Karpas-422 (cell line): ENCODE measurements around the gene OGDHL. TPM values are rescaled to one million over a fixed set of nuclear protein-coding genes. Genes with fewer than 3 reads are reported as not detected.

Experiments used
- DNase-seq: peaks from one replicate; pipeline ENCODE4 v3.0.0-alpha.2; 2015
- H2AFZ ChIP-seq: fragments of 200-600 bp; sonication (generic); 2 replicates; pipeline ENCODE4 v1.6.1; 2014; ENCODE audit warnings: antibody characterized with exemption, low read length, mixed read lengths
- H3K27ac ChIP-seq: fragments of 200-600 bp; sonication (generic); 2 replicates; pipeline ENCODE4 v1.5.1; 2014; ENCODE audit warnings: mild to moderate bottlenecking, low read length, moderate library complexity
- H3K27me3 ChIP-seq: fragments of 200-600 bp; sonication (generic); 2 replicates; pipeline ENCODE4 v1.6.1; 2014; ENCODE audit warnings: low read length, mixed read lengths
- H3K36me3 ChIP-seq: fragments of 200-600 bp; sonication (generic); 2 replicates; pipeline ENCODE4 v1.6.1; 2014; ENCODE audit warnings: low read length, mixed read lengths; ENCODE audit not compliant: insufficient read depth
- H3K4me1 ChIP-seq: fragments of 200-600 bp; sonication (generic); 2 replicates; pipeline ENCODE4 v1.6.1; 2014; ENCODE audit warnings: mild to moderate bottlenecking, low read length, mixed read lengths
- H3K4me2 ChIP-seq: fragments of 200-600 bp; sonication (generic); 2 replicates; pipeline ENCODE4 v1.6.1; 2014; ENCODE audit warnings: low read length, low read depth, mild to moderate bottlenecking; ENCODE audit not compliant: poor library complexity, severe bottlenecking
- H3K4me3 ChIP-seq: fragments of 200-600 bp; sonication (generic); 2 replicates; pipeline ENCODE4 v1.5.1; 2014; ENCODE audit warnings: mild to moderate bottlenecking, antibody characterized with exemption, low read length, mixed read lengths
- H3K79me2 ChIP-seq: fragments of 200-600 bp; sonication (generic); 2 replicates; pipeline ENCODE4 v1.6.1; 2014; ENCODE audit warnings: mild to moderate bottlenecking, low read length, mixed read lengths
- H3K9ac ChIP-seq: fragments of 200-600 bp; sonication (generic); 2 replicates; pipeline ENCODE4 v1.6.0; 2014; ENCODE audit warnings: low read length
- H3K9me2 ChIP-seq: fragments of 200-600 bp; sonication (generic), shearing (Covaris generic); replicated peaks from 2 replicates; pipeline ENCODE4 v1.6.0; 2014; ENCODE audit warnings: mild to moderate bottlenecking, low read length, moderate library complexity; ENCODE audit not compliant: insufficient read depth
- H3K9me3 ChIP-seq: fragments of 300-700, 200-600 bp; sonication (generic); 2 replicates; pipeline ENCODE4 v1.6.1; 2014; ENCODE audit warnings: low read length, mixed read lengths
- H4K20me1 ChIP-seq: fragments of 200-600 bp; sonication (generic); 2 replicates; pipeline ENCODE4 v1.6.1; 2014; ENCODE audit warnings: mild to moderate bottlenecking, antibody characterized with exemption, low read length, low read depth; ENCODE audit not compliant: insufficient read depth
- total RNA-seq: library from RNA; depleted of rRNA; stranded (reverse); fragments of >200 nt; shearing (Covaris generic); gene quantifications from 2 replicates; pipeline ENCODE4 v1.2.3, GENCODE V29; 2014; ENCODE audit warnings: low replicate concordance

Gene OGDHL
- total RNA-seq, 1 experiment from 2014 or later: 0.75 TPM

DNA sequence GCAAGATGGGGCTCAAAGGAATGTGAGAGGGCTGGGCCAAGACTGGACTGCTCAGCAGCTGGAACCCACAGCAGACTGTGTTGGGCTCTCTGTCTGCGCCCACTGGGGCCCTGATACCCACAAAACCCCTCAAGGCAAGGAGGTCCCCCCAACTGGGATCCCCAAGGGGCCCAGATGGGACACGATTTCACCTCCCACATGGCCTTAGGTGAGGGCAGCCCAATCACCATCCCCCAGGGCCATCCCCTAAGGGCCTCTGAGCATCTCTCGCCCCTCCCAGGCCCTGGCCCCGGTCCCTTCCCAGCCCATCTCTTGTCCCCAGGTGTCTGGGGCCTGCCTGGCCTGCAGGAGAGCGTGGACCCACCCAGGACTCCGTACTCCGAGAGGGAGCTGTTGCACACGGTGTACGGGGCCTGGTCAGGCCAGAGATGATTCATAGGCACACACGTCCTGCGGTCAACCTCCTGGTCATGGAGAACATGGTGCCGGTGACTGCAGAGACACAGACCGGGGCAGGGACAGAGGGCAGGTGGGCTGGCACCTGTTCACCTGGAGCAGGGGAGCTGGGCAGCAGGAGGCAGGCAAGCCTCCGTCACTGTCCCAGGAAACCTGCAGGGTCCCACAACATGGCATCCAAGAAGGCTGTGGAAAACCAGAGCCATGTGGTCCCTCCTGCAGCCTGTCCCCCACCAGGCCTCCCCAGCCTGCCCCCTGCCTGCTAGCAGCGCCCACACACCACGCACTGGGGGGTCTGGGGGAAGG lies 21.6 kb downstream of the OGDHL start:
- Histone ChIP-seq H4K20me1 (no peaks in the 10 kb centered on the region), H3K27me3 (no peaks in the 10 kb centered on the region), H3K9ac (no peak overlapping the region), H3K27ac (no peak overlapping the region), H3K36me3 (no peaks in the 10 kb centered on the region), H3K4me1 (no peaks in the 10 kb centered on the region), H3K9me3 (no peaks in the 10 kb centered on the region), H2AFZ (no peak overlapping the region), H3K79me2 (no peaks in the 10 kb centered on the region), H3K4me3 (no peak overlapping the region), H3K4me2 (no peak overlapping the region), H3K9me2 (no peaks in the 10 kb centered on the region)
- DNase-seq: no peak

DNA sequence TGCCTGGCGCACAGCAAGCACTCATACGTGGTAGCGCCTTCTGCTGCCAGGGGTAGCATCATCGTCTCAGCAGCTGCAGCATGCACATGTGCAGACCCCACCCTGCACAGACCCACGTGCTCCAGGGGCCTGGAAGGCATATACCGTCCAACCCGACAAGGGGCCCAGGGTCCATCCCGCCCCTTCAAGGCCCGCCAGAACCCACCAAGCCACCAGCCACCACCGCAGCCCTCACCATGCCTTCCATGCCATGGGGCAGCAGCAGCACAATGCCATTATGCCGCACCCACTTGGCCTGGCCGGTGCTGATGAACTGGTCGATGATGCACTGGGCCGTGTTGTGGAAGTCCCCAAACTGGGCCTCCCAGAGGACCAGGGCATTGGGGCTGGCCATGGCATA lies 22.7 kb downstream of the OGDHL start:
- Histone ChIP-seq H3K27me3 (no peaks in the 10 kb centered on the region), H2AFZ (no peak overlapping the region), H3K9me2 (no peaks in the 10 kb centered on the region), H3K4me1 (no peaks in the 10 kb centered on the region), H4K20me1 (no peaks in the 10 kb centered on the region), H3K4me2 (no peak overlapping the region), H3K9me3 (no peaks in the 10 kb centered on the region), H3K9ac (no peak overlapping the region), H3K36me3 (no peaks in the 10 kb centered on the region), H3K27ac (no peak overlapping the region), H3K4me3 (no peak overlapping the region), H3K79me2 (no peaks in the 10 kb centered on the region)
- no peak for DNase-seq

DNA sequence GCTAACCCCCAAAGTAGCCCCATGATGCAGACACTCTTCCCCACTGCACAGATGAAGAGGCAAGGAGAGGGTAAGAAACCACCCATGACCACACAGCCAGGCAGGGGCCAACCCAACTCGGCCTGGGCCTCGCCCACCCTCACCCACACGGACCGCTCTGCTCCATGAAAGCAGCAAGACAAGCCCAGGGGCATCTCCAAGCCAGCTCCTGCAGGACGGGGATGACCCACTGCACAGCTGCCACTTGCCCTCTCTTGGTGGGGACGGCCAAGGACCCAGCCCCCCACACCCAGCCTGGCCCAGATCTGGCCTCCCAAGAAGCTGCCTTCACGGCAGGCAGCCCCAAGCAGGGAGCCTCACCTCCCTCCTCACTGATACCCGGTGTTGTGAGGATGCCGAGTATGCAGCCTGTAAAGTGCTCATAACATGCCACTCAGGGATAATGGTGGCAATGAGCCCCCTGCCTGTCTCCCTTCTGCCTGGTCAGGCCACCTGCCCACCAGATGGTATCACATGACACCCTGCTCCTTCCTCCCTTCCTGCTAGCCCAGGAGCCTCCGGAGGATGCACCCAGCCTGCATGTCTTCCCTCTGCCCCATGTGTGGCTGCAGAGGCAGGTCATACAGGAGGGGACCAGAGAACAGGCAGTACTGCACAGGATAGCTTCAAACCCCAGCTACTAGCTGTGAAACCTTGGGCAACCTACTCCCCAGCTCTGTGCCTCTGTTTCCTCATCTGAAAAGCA lies 23.3 kb downstream of the OGDHL start:
- H3K4me2 ChIP-seq: no peak overlapping the region

DNA sequence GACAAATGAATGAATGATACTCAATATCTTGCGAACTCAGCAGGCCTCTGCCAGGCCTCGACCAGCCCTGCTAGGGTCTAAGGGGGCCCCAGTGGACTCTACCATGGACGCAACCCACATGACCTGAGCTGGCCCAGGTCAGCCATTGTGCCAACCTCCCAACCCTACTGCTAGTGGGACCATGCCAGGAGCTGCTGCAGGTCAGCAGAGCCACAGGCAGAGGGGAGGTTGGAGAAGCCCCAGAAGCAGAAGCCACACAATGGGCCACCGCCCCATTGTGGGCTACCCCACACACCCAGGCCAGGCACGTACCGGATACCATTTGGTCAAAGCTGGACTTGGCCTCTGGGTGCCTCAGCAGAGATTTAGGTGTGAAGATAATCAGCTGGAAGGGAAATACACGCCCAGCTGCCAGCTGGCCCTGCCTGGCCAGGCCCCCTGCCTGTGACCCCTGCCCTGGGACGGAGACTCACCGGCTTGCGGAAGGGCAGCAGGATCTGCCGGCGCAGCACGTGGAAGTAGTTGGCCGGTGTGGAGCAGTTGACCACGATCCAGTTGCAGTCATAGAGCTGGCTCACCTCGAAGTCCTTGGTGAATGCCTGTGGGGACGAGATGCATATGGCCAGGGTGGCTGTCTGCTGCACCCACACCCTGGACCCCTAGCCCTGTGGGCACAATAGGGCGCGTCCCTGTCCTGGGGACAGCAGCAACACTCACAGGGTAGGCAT lies 24.5 kb downstream of the OGDHL start:
- H3K9me2 ChIP-seq: no peaks in the 10 kb centered on the region
- no peak overlapping the region for H3K4me2 ChIP-seq
- H3K9ac ChIP-seq: no peak overlapping the region
- H3K79me2 ChIP-seq: no peaks in the 10 kb centered on the region
- H2AFZ ChIP-seq: no peak overlapping the region
- H3K4me3 ChIP-seq: no peak overlapping the region
- H3K4me1 ChIP-seq: no peaks in the 10 kb centered on the region
- no peak for DNase-seq
- no peaks in the 10 kb centered on the region for H3K9me3 ChIP-seq
- H4K20me1 ChIP-seq: no peaks in the 10 kb centered on the region
- H3K27ac ChIP-seq: no peak overlapping the region
- H3K27me3 ChIP-seq: no peaks in the 10 kb centered on the region
- no peaks in the 10 kb centered on the region for H3K36me3 ChIP-seq

More for the DNA sequence above, 23.3 kb downstream of the OGDHL start:
- Histone ChIP-seq H3K36me3 (no peaks in the 10 kb centered on the region), H3K9ac (no peak overlapping the region), H3K27me3 (no peaks in the 10 kb centered on the region), H3K9me3 (no peaks in the 10 kb centered on the region), H3K9me2 (no peaks in the 10 kb centered on the region), H3K4me1 (no peaks in the 10 kb centered on the region), H2AFZ (no peak overlapping the region), H3K27ac (no peak overlapping the region), H3K79me2 (no peaks in the 10 kb centered on the region), H4K20me1 (no peaks in the 10 kb centered on the region), H3K4me3 (no peak overlapping the region)
- DNase-seq: no peak

DNA sequence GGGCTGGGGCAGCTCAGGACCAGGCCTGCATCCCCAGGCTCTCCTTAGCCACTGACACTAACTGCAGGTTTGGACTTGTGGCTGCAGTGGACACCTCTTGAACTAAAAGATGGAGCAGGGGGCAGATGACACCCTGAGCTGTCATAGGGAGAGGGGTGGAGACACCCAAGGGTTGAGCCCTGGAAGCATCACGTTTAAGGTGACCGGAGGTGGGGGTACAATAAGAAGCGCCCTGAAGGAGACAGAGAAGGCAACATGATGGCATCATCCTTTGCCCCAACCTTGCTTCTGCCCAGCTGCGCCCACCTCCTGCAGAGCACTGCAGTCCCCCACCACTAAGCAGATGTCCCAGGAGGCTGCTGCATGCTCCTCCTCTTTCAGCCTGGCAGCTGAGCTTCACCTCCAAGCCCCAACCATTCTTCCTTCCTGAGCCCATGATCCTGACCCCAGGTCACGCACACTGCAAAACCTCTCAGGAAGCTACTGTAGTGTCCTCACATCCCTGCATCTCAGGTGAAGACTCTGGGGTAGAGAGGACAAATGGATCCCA lies 25.5 kb downstream of the OGDHL start:
- no peaks in the 10 kb centered on the region for H3K4me1 ChIP-seq

DNA sequence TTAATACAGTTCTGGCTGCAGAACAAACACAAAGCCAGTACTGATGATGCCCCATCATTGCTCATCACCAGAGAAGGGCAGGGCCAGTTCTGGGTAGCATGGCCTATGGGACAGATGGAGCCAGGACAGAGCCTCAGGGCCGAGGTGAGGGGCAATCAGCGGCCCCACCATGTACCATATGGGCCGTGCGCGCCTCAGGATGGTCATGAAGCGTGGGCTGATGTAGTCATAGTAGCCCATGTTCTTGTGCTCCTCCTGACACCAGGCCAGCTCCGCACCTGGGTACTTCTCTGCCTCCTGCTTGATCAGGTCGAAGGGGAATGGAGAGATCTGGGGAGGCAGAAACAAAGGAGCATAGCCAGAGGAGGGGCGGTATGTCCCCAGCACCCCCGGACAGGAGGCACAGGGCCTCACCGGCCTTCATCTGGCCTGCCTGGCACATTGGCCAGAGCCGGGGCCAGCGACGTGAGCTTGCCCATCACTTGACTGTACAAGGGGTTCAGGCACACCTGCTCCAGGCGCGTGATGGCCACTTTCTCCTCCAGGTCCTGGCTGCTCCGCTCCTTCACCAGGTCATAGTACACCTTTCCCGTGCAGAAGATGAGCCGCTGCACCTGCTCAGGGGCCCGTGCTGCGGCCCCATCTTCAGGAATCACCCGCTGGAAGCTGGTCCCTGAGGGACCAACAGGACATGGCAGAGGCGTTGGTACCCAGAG lies 26.1 kb downstream of the OGDHL start:
- Histone ChIP-seq H2AFZ (no peak overlapping the region), H3K27me3 (no peaks in the 10 kb centered on the region), H3K9ac (no peak overlapping the region), H3K79me2 (no peaks in the 10 kb centered on the region), H3K9me2 (no peaks in the 10 kb centered on the region), H3K4me3 (no peak overlapping the region), H3K9me3 (no peaks in the 10 kb centered on the region), H3K4me2 (no peak overlapping the region), H3K4me1 (no peaks in the 10 kb centered on the region), H3K27ac (no peak overlapping the region), H3K36me3 (no peaks in the 10 kb centered on the region), H4K20me1 (no peaks in the 10 kb centered on the region)
- DNase-seq: no peak

More for the DNA sequence above, 25.5 kb downstream of the OGDHL start:
- no peak for DNase-seq
- Histone ChIP-seq H3K9me3 (no peaks in the 10 kb centered on the region), H3K27me3 (no peaks in the 10 kb centered on the region), H3K27ac (no peak overlapping the region), H3K9me2 (no peaks in the 10 kb centered on the region), H3K4me2 (no peak overlapping the region), H3K4me3 (no peak overlapping the region), H2AFZ (no peak overlapping the region), H3K9ac (no peak overlapping the region), H3K79me2 (no peaks in the 10 kb centered on the region), H4K20me1 (no peaks in the 10 kb centered on the region), H3K36me3 (no peaks in the 10 kb centered on the region)

DNA sequence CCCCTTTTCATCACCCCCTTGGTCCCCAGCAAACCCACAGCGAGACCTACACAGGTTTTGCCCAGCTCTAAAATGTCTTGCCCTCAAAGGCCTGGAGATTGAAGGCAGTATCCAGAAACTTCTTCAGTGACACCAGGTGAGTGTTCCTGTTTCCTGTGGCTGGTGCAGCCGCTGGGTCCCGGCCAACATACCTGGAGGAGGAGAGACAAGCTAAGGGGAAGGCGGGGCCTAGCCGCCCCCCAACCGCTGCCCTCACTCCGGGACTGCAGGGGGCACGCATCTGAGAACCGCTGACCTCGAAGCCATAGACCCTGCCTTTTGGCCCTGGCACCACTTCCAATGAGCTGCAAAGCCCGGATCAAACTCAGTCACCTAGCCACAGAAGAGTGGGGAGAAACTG lies 27.0 kb downstream of the OGDHL start:
- Histone ChIP-seq H4K20me1 (no peaks in the 10 kb centered on the region), H3K9ac (no peak overlapping the region), H3K4me2 (no peak overlapping the region), H3K4me3 (no peak overlapping the region), H3K79me2 (no peaks in the 10 kb centered on the region), H3K9me2 (no peaks in the 10 kb centered on the region), H3K27ac (no peak overlapping the region), H2AFZ (no peak overlapping the region), H3K4me1 (no peaks in the 10 kb centered on the region), H3K9me3 (no peaks in the 10 kb centered on the region), H3K36me3 (no peaks in the 10 kb centered on the region), H3K27me3 (no peaks in the 10 kb centered on the region)
- DNase-seq: no peak
